KOPT-K1 (cell line): ENCODE results near the gene SEC14L5.

Experiments
- H3K27ac ChIP-seq: fragments of 200-600 bp; sonication (generic); 2 replicates; pipeline ENCODE4 v1.5.1; 2016; ENCODE audit warnings: antibody characterized with exemption, mild to moderate bottlenecking, low read depth, low read length; ENCODE audit not compliant: poor library complexity, severe bottlenecking
- H3K36me3 ChIP-seq: fragments of 200-600 bp; sonication (generic); 2 replicates; pipeline ENCODE4 v1.5.1; 2017; ENCODE audit warnings: antibody characterized with exemption, mild to moderate bottlenecking, low read length, moderate library complexity; ENCODE audit not compliant: insufficient read depth
- H3K9me3 ChIP-seq: fragments of 200-600 bp; sonication (generic); 2 replicates; pipeline ENCODE4 v1.5.1; 2017; ENCODE audit warnings: antibody characterized with exemption, low read length, mild to moderate bottlenecking; ENCODE audit not compliant: insufficient read depth, poor library complexity, severe bottlenecking

SEC14L5 gene

DNA sequence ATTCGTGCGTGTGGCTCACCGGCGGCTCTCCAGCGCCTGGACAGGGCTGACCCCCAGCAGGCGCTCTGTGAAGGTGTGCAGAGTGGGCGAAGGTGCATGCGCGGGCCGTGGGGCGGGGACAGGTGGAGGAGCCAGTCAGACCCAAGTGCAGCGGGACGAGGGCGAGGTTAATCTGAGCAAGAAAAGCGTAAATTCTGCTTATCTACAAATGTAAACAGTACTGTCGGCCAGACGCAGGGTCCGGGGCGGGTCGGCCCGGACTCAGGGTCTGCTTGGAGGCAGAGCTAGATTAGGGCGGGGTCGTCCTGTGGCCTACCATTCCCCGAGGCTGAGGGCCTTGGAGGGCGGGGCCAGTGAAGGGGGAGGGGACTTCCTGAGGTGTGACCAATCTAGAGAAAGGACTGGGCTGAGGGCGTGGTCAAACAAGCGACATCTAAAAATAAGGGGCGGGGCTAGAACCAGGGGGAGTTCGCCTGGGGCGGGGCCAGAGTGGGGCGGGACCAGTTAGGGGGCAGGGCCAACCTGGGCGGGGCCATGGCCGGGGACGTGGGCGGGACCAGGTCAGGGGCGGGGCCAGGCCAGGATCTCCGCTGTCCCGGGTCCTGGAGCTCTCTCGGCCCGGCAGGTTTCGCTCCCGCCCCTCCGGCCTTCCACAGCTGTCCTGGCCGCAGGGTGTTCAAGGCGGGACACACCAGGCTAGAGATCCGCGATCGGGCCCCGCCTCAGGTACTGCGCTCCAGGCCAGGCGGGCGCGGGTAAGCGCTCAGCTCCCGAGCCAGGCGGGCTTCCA lies at the start of gene SEC14L5:
SEC14L5 (plus strand) TSS at position 611 of the 790 bp plus-strand sequence. CDS start 994 bp downstream, outside the sequence.
- no peak within 1 kb of the TSS for H3K27ac ChIP-seq
- H3K9me3 ChIP-seq, result no peaks in the 10 kb centered on the region
- no peaks in the 10 kb centered on the region for H3K36me3 ChIP-seq

DNA sequence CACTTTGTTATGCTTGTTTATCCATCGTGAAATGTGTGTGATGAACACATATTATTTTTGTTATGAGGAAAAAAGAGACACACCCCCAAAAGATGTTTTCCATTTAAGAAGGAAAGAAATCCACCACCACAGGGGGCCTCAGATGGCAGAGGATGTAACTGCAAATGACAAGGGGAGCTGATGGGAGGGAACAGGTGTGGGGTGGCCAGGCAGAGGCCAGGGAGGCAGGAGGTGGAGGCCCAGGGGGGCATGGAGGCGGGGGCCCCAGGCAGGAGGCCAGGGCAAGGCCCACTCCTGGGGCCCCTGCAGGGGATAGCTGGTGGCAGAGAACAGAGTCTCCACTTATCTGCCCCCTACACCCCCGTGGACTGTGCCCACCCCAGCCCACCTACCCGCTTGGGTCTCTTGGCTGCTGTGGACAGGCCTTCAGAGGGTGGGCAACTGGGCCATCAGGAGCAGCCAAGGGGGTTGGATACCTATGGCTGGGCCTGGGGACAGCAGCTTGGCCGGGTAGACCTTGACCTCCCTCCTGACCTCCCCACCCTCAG lies 49.2 kb upstream of the SEC14L5 start:
- H3K36me3 ChIP-seq, result no peaks in the 10 kb centered on the region
- H3K27ac ChIP-seq, result no peak overlapping the region

DNA sequence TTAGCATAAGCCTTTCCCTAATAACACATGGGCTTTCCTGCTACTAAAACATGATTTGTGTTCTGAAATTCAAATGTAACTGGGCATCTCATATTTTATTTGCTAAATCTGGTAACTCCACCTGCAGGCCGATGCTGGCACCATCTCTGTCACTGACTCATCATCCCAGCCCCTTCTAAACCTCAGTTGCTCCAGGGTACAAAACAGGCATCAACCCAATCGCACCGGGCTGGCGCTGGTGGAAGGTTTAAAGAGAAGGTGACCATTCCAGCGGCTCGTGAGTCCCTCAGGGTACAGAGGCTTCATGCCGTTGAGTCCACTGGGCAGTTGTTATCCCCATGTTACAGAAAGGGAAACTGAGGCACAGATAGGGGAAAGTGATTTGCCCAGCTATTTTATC lies 48.3 kb upstream of the SEC14L5 start:
- Histone ChIP-seq H3K27ac (no peak overlapping the region), H3K36me3 (no peaks in the 10 kb centered on the region), H3K9me3 (no peaks in the 10 kb centered on the region)

More for the DNA sequence above, 49.2 kb upstream of the SEC14L5 start:
- H3K9me3 ChIP-seq, result no peaks in the 10 kb centered on the region

DNA sequence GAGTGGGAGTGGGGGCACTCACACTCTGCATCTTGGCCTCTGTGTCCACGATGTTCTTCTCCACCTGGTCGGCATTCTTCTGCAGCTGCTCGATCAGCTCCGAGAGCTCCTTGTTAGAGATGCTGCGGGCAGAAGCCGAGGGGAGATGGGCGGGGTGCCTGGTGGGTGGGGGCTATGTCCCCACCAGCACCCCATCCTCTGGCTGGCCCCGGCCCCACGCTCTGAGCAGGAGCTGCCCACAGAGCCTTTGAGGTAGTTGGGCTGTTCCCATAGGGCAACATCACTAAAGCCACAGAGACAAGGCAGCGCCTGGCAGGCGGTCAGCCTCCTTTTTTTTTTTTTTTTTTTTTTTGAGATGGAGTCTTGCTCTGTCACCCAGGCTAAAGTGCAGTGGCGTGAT lies 47.3 kb upstream of the SEC14L5 start:
- Histone ChIP-seq H3K36me3 (no peaks in the 10 kb centered on the region), H3K27ac (no peak overlapping the region), H3K9me3 (no peaks in the 10 kb centered on the region)

DNA sequence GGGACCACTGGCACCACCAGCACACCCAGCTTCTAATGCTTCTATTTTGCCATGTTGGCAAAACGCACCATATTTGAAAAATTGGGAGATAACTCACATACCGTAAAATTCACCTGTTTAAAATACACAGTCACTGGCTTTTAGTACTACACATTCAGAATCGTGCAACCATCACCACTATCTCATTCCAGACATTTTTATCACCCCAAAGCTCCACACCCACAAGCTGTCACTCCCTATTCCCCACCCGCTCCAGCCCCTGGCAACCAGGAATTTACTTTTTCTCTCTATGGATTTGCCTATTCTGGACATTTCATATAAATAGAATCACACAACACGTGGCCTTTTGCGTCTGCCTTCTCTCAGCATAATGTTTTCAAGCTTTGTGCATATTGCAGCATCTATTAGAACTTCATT lies 46.2 kb upstream of the SEC14L5 start:
- Histone ChIP-seq H3K9me3 (no peaks in the 10 kb centered on the region), H3K27ac (no peak overlapping the region), H3K36me3 (no peaks in the 10 kb centered on the region)

DNA sequence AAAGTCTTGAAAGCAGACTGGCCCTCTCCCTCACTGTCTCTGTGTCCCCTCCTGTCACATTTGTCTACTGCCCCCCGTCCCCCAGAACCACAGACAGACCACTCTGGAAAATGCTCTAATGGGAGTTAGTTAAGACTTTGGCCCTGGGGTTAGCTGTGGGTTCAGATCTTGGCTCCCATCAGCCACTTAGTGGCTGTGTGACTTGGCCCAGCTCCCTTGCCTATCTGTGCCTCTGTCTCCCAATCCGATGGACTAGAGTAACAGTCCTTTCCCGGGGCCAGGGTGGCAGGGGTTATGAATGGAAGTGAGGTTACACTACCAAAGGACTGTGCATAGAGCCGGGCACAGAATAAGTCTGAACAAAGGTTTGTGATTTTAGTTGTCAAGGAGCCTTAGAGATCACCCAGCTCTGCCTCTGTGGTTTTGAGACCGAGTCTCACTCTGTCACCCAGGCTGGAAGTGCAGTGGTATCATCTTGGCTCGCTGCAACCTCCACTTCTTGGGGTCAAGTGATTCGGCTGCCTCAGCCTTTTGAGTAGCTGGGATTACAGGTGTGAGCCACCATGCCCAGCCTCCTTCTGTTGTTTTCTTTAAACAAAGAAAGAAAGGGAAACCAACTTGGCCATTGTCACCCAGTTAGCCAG lies 44.9 kb upstream of the SEC14L5 start:
- Histone ChIP-seq H3K9me3 (no peaks in the 10 kb centered on the region), H3K36me3 (no peaks in the 10 kb centered on the region), H3K27ac (no peak overlapping the region)

DNA sequence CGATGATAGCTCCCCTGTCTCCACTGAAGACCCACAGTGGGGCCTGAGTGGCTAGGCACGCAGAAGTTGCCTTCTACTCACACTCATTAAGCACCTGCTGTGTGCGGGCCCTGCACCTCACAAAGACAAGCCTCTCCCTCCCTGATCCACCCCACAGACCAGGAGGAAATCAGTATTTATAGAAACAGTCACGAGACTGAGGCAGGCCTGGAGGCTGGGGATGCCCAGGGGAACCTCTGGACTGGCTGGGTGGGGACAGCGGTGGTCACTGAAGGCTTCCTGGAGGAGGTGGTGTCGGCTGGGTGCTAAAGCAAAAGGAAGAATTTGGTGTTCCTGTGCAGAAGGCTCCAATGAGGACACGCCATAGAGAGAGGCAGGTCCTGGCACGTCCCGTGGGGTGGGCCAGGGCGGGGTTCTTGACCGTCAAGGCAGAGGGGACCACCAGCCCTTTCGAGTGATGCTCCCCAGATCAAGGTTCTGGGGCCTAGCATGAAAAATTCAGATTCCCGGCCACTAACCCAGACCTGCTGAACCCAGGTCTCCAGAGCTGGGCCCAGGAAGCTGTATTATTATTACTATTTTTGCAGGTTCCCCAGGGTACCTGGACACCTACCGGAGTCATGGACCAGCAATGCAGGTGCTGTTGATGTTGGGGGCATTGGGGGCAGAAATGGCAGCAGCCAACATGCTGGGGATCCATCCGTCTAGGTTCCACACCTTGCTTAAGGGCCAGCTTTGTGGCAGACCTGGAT lies 44.2 kb upstream of the SEC14L5 start:
- Histone ChIP-seq H3K27ac (no peak overlapping the region), H3K9me3 (no peaks in the 10 kb centered on the region), H3K36me3 (no peaks in the 10 kb centered on the region)

DNA sequence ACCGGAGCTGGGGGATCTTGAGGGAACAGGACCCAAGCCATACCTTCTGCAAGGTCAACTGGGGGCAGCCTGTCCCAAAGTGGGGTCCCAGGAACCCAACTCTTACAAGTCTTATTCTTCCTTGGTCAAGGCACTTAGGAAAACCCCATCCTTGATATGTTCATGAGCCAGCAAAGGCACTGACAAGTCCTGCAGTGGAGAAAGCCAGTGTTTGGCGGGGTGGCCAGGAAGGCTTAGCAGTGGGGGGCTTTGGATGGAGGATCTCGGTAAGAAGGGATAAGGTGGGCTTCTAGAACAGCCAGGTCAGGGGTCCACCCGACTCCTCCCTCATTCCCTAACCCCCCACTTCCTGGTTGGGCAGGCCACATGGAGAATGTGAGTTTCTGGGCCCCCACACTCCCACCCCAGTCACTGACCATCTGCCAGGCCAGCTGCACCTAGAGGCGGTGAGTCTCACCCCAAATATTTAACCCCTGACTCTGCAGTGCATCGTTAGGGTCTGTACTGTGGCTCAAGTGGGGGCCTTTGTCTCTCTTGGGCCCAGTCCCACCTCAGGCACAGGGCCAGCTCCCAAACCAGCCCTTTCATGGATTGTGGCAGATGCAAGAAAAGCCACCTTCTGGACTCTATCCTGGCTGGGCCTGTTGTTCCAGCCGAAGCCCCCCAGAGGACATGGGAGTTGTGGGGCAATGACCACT lies 43.5 kb upstream of the SEC14L5 start:
- Histone ChIP-seq H3K27ac (no peak overlapping the region), H3K9me3 (no peaks in the 10 kb centered on the region), H3K36me3 (no peaks in the 10 kb centered on the region)

DNA sequence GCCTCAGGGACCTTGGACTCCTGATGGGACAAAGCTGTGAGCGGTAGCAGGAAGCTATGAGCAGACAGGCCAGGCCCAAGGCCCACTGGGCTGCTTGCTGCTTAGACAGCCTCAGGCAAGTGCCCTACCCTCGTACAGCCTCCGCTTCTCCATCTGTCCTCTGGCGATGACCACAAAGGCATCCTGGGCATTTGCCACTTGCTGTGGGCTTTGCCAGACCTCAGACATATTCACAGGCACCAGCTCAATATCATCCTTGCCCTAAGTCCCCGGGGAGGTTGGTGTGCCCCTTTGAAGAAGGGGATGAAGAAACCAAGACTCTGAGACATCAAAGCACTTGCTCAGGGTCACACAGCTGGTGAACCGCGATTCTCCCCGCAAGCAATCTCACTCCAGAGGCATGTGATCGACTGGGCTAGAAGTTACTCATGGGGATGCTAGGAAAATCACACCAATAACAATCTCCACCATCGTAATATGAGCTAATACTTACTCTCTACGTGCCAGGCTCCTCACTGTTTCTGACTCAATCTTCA lies 42.8 kb upstream of the SEC14L5 start:
- H3K27ac ChIP-seq, result no peak overlapping the region
- no peaks in the 10 kb centered on the region for H3K36me3 ChIP-seq
- no peaks in the 10 kb centered on the region for H3K9me3 ChIP-seq

DNA sequence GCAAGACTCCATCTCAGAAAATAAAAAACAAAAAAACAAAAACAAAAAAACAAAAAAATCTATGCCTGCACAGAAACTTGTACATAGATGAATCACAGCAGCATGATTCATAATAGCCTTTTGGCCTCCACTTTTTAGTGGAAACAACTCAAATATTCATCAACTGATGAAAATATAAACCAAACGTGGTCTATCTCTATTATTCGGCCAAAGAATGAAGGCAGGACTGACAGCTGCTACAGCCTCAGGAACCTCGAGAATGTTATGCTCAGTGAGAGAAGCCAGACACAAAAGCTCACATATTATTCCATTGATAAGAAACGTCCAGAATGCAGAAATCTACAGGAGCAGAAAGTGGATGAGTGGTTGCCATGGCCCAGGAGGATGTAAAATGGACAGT lies 41.0 kb upstream of the SEC14L5 start:
- no peaks in the 10 kb centered on the region for H3K9me3 ChIP-seq
- no peak overlapping the region for H3K27ac ChIP-seq
- H3K36me3 ChIP-seq, result no peaks in the 10 kb centered on the region

DNA sequence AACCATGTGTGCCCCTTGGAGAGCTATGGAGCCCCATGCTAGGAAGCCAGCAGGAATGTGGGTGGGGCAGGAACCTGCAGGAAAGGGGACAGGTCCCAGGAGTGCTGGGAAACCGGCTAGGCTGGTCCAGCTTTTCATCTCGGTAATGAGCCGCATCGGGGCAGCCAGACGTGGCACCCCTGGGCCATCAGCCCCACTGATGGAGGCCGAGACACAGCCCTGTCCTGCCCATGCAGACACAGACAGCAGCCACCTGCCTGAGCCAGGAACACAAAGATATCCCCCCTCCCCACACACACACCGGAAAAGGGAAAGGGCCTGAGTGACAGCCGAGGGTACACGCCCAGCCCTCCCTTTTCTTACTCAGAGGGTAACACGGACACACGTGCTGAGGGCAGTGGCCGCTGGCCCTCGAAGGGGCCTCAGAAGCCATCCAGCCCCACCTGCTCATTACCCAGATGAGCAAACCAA lies 39.3 kb upstream of the SEC14L5 start:
- H3K27ac ChIP-seq, result no peak overlapping the region
- H3K9me3 ChIP-seq, result no peaks in the 10 kb centered on the region
- H3K36me3 ChIP-seq, result no peaks in the 10 kb centered on the region

DNA sequence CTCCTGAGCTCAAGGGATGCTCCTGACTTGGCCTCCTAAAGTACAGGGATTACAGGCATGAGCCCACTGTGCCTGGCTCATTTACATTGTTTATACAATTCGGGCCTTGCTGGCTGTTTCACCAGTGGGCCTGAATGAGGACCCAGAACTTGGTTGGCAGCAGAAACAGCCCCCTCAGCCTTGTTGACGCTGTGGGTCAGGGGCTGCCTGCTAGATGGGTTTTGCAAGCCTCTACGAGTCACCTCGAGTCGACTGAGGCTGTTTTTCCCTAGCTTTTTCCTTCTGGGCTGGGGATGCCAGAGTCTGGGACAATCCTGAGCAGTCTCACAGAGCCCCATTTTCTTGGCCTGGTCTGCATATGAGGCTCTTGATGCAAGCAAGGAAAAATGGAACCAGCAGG lies 37.3 kb upstream of the SEC14L5 start:
- Histone ChIP-seq H3K36me3 (no peaks in the 10 kb centered on the region), H3K9me3 (no peaks in the 10 kb centered on the region), H3K27ac (no peak overlapping the region)

DNA sequence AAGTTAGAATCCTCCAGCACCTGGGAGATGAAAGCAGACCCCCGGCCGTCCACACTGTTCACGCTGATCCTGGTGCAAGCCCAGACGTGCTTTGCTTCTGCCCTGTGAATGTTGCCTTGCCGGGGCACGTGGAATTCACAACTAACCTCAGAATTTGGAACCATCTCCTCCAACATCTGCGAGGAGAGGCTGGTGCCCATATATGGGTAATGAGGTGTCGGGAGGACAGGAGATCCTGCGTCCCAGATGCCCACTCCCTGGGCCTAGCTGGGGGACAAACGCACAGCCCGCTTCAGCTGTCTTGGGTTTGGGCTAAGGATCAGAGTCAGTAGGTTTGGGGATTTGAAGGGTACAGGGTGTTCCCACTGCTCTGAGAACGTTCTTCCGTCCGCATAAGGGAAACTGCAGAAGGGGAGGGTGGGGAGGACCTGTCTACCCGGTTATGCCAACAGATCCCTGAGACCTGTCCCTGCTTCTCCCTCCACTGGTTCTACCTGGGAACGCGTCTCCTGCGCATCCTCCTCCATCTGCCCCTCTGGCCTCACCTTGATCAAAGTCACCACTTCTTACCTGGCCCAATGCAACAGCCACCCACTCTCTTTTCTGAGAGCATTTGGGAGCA lies 35.3 kb upstream of the SEC14L5 start:
- Histone ChIP-seq H3K9me3 (peaks cover 12% of the 10 kb centered on the region), H3K36me3 (no peaks in the 10 kb centered on the region), H3K27ac (no peak overlapping the region)

DNA sequence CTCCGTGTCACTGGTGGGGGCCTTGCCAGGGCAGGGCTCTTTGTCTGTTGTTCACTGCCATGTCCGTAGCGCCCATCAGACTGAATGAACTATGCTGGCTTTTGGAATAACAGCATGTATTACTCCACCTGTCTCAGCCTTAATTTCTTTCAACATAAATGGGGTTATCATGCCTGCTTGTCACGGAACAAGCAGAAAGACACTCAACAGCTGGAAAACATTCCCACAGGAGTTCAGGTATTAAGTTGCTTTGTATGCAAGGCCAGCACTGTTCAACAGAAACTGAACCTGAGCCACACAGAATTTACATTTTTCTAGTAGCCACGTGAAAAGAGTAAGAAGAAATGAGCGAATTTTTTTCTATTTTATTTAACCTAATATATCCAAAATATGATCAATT lies 34.3 kb upstream of the SEC14L5 start:
- H3K27ac ChIP-seq, result no peak overlapping the region
- no peaks in the 10 kb centered on the region for H3K36me3 ChIP-seq

More for the DNA sequence above, 34.3 kb upstream of the SEC14L5 start:
- H3K9me3 ChIP-seq, result peaks cover 12% of the 10 kb centered on the region
